OCI-M2 (cell line): ENCODE results near the gene TMEM39A.

ENCODE experiments used
- DNase-seq: peaks from one replicate; lab custom pipeline; 2025; ENCODE audit not compliant: unreplicated experiment; lab: John Stamatoyannopoulos, UW

The TMEM39A gene

DNA sequence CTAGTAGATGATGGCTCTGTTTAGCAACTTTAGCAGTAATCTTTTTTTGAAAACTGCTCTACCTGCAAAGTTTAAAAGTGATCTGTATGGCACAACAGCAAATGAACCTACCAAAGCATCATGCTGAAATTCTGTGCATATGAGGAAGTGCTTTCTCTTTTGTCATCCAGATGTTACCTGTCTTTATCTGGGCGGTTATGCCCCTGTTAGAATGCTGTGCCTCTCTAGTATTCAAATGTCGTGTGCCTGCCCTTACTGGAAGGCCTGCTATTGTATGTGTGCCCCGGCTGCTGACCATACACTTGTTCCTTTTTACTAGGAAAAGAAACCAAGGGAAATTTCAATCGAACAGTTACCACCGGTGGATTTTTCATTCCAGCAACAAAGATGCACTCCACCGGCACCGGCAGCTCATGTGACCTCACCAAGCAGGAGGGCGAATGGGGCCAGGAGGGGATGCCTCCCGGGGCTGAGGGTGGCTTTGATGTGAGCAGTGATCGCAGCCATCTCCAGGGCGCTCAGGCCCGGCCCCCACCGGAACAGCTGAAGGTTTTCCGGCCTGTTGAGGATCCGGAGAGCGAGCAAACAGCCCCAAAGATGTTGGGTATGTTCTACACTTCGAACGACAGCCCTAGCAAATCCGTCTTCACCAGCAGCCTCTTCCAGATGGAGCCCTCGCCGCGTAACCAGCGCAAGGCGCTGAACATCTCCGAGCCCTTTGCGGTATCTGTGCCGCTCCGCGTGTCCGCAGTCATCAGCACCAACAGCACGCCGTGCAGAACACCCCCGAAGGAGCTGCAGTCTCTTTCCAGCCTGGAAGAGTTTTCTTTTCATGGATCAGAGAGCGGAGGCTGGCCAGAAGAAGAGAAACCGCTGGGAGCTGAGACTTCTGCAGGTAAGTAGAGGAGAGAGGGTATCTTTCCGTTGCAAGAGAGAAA lies 61.6 kb downstream of the TMEM39A start:
- DNase-seq = no peak

- DNase-seq = no peak
These were observed 62.3 kb downstream of the TMEM39A start for GRCh38 chr3:119401069-119401468.

DNA sequence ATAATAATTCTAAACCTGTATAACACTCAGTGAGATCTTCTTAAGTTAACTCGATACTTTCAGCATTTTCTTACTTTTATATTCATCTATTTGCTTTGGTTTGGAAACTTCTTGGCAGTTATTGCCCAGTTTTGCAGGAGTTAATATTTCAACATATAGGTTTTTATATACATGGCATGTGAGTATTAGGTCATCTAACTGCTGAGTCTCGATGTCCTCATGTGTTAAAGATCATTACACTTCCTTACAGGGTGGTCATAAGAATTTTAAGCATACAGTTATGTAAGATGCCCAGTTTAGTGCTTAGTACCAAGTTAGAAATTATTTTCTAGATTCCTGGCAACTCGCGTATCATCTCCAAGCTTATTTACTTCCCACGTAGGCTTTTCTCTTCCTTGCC lies 62.9 kb downstream of the TMEM39A start:
- no peak for DNase-seq

DNA sequence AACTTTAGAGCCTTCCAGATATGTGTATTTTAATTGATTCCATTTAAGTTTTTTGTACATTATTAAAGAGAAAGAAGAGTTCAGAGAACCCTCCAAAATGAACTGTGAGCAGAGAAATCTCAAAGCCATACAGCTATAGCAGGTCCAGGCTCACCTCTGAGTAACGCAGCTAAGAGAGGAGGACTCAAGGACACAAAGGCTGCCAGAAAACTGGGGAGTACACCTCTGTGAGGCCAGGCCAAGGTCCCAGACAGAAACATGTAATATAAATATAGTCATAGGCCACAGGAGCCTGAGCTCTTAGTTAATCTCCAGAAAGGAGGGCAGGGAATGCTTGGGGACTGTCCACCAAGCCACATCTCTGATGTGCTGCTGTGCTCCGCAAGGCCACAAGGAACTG lies 66.5 kb downstream of the TMEM39A start:
- DNase-seq = no peak

DNA sequence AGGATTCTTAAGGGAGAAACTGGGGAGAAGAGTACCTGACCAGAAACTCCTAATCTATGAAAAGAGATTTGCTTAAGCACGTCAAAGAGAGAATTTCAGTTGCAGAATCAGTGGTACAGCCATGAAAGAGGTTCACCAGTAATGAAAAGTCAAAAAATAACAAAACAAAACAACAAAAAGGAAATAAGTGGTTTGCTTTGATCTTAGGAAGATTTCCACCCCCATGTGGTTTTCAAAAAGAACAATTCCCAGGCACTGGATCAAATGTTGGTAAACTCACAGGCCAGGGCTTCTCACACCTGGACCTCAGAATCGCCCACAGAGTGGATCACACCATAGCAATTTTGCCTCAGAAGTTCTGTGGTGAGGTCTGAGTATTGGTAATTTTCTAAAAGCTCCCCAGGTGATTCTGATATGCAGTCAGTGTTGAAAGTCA lies 67.5 kb downstream of the TMEM39A start:
- DNase-seq = no peak

DNA sequence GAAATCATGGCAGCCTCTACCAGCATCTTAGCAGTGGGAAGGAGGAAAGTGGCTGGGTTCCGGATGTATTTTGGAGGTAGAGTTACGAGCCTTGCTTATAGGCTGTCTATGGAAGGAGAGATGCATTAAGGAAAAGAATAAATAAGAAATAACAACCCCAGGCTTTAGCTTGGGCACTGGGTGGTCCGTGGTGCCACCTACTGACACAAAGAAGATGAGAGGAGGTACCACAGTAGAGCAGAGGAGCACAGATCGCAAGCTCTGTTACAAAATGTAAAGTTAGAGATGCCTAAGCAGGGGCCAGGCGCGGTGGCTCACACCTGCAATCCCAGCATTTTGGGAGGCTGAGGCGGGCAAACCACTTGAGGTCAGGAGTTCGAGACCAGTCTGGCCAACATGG lies 74.8 kb downstream of the TMEM39A start:
- no peak for DNase-seq

GRCh38 chr3:119382134-119382533 lies 81.3 kb downstream of the TMEM39A start:
- no peak for DNase-seq

GRCh38 chr3:119380697-119381096 lies 82.7 kb downstream of the TMEM39A start:
- DNase-seq = no peak
